Upper lobe of left lung (tissue), 6 donors: ENCODE data around the gene CLEC19A. TPM values are rescaled to one million over a fixed set of nuclear protein-coding genes. Genes with fewer than 3 reads are reported as not detected.
A peak's percentile ranks its signal among the peaks of the same experiment; 100 is the strongest.

ENCODE experiments used
- ATAC-seq, 2 donors: fragments of 200-7000 bp; cut with Tn5 transposase; one replicate each; pipeline ENCODE4 v1.9.1; 2022; ENCODE audit warnings: mild to moderate bottlenecking in 2 of 2, moderate library complexity in 2 of 2; ENCODE audit not compliant: low FRiP score in 2 of 2
- DNase-seq, 2 donors: peaks; one replicate each; pipeline ENCODE4 v3.0.0-alpha.2; 2019 to 2020
- H3K27ac ChIP-seq, 4 donors: fragments of 200-600 bp; sonication (generic); one replicate each; pipeline ENCODE4 v1.5.1; 2016 to 2019
- H3K27me3 ChIP-seq, 4 donors: fragments of 200-600 bp; sonication (generic); one replicate each; pipeline ENCODE4 v1.5.1; 2017 to 2019
- H3K36me3 ChIP-seq, 4 donors: fragments of 200-600 bp; sonication (generic); one replicate each; pipeline ENCODE4 v1.5.1; 2016 to 2019
- H3K4me1 ChIP-seq, 4 donors: fragments of 200-600 bp; sonication (generic); one replicate each; pipeline ENCODE4 v1.5.1; 2018 to 2019
- H3K4me3 ChIP-seq, 4 donors: fragments of 200-600 bp; sonication (generic); one replicate each; pipeline ENCODE4 v1.5.1; 2017 to 2019; ENCODE audit warnings: mild to moderate bottlenecking in 2 of 4, moderate library complexity in 1 of 4
- H3K9me3 ChIP-seq, 4 donors: fragments of 200-600 bp; sonication (generic); one replicate each; pipeline ENCODE4 v1.5.1; 2018 to 2019
- EP300 ChIP-seq, 4 donors: sonication (generic); formaldehyde crosslinking; IDR thresholded peaks; one replicate each; pipeline ENCODE4 v1.5.1; 2017; ENCODE audit warnings: antibody characterized with exemption in 4 of 4, control low read depth in 2 of 4
- POLR2A ChIP-seq, 4 donors: fragments of 450-650 bp; IDR thresholded peaks; one replicate each; pipeline ENCODE4 v1.5.1; 2016 to 2017; ENCODE audit warnings: antibody characterized with exemption in 4 of 4, mild to moderate bottlenecking in 2 of 4
- POLR2AphosphoS5 ChIP-seq, 2 donors: sonication (generic); formaldehyde crosslinking; IDR thresholded peaks; one replicate each; pipeline ENCODE4 v1.5.1; 2017; ENCODE audit warnings: antibody characterized with exemption in 2 of 2
- WGBS, 2 donors: methylation state at CpG; one replicate each; pipeline ENCODE4 v1.1.5; 2017 to 2018; 5-methylcytosine and 5-hydroxymethylcytosine counted together
- total RNA-seq, 6 donors: library from RNA; depleted of rRNA in 4 of 6; stranded (reverse); fragments of >200 nt in 4 of 6; gene quantifications; one replicate each; pipeline versions ENCODE4 v1.1.0 to v1.2.1, GENCODE V29; 2016 to 2021
- TF ChIP-seq, protein P1 (sequence below), 6 experiments: fragments of 450-650 bp in 4 of 6; fragments of 200-600 bp in 2 of 6; sonication (generic) in 2 of 6; IDR thresholded peaks; one replicate each; pipeline ENCODE4 v1.5.1; 2016 to 2019; ENCODE audit warnings: antibody characterized with exemption in 6 of 6
- donor health status: DM: no; HTN: no; CAD: no; lungs with moderate emphysema.
- donor health status: DM: no; HTN: yes; CAD: no; lungs with severe emphysema.

The CLEC19A gene
- total RNA-seq, 6 donors from 2014 or later, result not detected

DNA sequence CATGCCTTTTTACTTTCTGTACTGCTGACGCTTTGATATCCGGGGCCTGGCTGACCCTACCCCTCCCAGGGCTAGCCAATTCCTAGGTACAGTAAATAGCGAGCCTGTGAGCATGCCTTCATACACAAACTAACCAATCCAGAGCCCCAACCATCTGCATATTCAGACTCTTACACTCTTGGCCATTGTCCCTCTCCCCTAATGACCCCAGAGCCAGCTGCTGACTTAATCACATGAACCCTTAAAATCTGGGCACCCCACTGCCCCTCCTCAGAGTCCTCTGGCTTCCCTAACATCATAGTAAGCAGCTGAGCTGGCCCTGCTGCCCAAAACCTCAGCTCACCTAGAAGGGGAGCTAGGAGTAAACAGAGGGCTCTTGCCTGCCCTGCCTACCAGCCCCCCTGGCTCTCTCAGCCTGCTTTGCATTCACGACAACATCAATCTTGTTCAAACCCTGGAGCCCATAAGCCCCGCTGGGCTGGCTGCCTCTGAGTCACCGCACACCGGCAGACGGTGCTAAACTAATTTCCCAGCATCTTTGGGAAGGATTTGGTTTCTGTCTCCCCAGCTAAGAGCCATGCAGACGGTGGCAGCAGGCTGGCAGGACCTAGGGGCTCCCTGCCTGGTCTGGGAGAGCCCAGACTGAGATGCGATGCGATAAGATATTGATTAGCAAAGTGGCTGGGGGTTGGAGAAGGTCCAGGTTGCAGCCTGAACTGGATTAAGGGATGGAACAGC is 63.2 kb downstream of the CLEC19A start:
- ATAC-seq (no peak), DNase-seq (peak in 1 of 2 donors; percentile 14)
- WGBS, 2 donors, result 24 to 53% methylated on average over 7 to 11 of the region's 11 CpGs
- Histone ChIP-seq H3K9me3 (no peaks in the 10 kb centered on the region), H3K27ac (peak overlapping the region in 1 of 4 donors; percentile 55), H3K4me3 (no peak overlapping the region), H3K4me1 (peaks cover 0 to 11% (median 4%) of the 10 kb centered on the region in 4 donors), H3K36me3 (no peaks in the 10 kb centered on the region), H3K27me3 (no peaks in the 10 kb centered on the region)
- TF ChIP-seq POLR2AphosphoS5 (IDR thresholded peaks at IDR 0.05), result no peak
- TF ChIP-seq POLR2A (IDR thresholded peaks at IDR 0.05), result no peak
- TF ChIP-seq, protein P1, sequence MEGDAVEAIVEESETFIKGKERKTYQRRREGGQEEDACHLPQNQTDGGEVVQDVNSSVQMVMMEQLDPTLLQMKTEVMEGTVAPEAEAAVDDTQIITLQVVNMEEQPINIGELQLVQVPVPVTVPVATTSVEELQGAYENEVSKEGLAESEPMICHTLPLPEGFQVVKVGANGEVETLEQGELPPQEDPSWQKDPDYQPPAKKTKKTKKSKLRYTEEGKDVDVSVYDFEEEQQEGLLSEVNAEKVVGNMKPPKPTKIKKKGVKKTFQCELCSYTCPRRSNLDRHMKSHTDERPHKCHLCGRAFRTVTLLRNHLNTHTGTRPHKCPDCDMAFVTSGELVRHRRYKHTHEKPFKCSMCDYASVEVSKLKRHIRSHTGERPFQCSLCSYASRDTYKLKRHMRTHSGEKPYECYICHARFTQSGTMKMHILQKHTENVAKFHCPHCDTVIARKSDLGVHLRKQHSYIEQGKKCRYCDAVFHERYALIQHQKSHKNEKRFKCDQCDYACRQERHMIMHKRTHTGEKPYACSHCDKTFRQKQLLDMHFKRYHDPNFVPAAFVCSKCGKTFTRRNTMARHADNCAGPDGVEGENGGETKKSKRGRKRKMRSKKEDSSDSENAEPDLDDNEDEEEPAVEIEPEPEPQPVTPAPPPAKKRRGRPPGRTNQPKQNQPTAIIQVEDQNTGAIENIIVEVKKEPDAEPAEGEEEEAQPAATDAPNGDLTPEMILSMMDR (IDR thresholded peaks at IDR 0.05), result no peak
- no peak for TF ChIP-seq EP300 (IDR thresholded peaks at IDR 0.05)

DNA sequence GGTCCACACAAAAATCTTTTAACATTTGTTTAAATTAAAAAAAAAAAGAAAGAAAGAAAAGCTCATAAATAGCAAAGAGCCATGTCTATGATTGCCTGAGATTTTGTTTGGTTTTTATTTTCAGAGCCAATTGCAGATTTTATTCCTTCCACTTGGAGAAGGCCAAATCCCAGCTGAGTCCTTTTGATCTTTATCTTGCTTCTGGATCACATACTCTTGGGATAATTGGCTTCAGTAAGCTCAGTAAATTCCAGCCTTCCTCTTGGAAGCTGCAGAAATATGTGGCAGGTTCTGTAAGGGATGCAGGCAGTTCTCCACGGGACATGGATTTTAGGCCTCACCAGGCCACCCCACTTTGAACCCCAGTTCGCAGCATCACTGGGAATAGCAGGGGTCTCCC is 68.8 kb downstream of the CLEC19A start:
- TF ChIP-seq, protein P1 (IDR thresholded peaks at IDR 0.05), result no peak
- TF ChIP-seq EP300 (IDR thresholded peaks at IDR 0.05) (no peak), POLR2A (IDR thresholded peaks at IDR 0.05) (no peak), POLR2AphosphoS5 (IDR thresholded peaks at IDR 0.05) (no peak)
- DNase-seq, result no peak
- no peaks in the 10 kb centered on the region for H3K9me3 ChIP-seq

DNA sequence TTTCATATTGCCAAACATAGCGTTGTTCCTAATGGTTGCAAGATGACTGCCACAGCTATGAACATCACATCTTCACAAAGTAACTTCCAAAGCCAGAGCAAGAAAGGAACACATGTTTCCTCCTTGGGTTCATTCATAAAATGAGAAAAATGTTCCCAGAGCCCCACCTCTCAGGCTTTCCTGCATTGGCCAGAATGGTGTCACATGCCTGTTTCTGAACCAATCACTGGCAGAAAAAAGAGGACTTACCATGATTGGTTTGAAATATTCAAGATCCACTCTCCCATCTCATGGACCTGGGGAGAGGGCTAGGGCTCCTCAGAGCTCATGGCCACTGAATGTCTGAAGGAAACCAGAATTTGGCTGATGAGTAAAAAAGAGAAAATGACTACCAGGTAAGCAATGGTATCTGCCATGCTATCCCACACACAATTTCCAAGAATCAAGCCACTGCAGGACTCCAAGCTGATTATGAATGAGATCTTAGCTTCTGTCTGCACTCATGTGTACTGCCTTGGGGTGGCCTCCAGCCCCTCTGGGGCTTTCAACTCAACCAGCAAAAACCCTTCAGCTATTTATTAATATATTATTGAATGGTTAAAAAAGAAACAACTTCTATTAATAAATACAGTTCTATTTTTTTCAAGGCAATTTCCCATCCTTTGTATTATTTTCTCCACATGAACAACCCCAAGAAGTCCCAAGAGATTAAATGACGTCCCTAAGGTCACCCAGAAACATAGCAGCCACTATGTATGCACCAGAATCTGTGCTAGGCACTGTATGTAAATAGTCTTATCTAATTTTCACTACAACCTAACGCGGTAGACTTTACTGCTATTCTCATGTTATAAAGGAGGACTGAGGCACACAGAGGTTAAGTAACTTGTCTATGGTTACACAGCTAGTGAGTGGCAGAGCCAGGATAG is 70.8 kb downstream of the CLEC19A start:
- no peak for DNase-seq
- WGBS, 2 donors, result 83 to 85% methylated on average over 4 of the region's 4 CpGs
- Histone ChIP-seq H3K36me3 (no peaks in the 10 kb centered on the region), H3K27me3 (no peaks in the 10 kb centered on the region), H3K27ac (no peak overlapping the region), H3K9me3 (no peaks in the 10 kb centered on the region), H3K4me3 (no peak overlapping the region), H3K4me1 (no peaks in the 10 kb centered on the region)
- TF ChIP-seq EP300 (IDR thresholded peaks at IDR 0.05) (no peak), POLR2AphosphoS5 (IDR thresholded peaks at IDR 0.05) (no peak), POLR2A (IDR thresholded peaks at IDR 0.05) (no peak)
- TF ChIP-seq, protein P1 (IDR thresholded peaks at IDR 0.05), result no peak
- no peak for ATAC-seq

More for the DNA sequence above, 68.8 kb downstream of the CLEC19A start:
- no peaks in the 10 kb centered on the region for H3K27me3 ChIP-seq
- H3K4me3 ChIP-seq, result no peak overlapping the region
- H3K36me3 ChIP-seq, result no peaks in the 10 kb centered on the region
- 71 to 89% methylated on average over 2 of the region's 2 CpGs for WGBS, 2 donors
- H3K27ac ChIP-seq, result no peak overlapping the region
- no peaks in the 10 kb centered on the region for H3K4me1 ChIP-seq
- no peak for ATAC-seq

DNA sequence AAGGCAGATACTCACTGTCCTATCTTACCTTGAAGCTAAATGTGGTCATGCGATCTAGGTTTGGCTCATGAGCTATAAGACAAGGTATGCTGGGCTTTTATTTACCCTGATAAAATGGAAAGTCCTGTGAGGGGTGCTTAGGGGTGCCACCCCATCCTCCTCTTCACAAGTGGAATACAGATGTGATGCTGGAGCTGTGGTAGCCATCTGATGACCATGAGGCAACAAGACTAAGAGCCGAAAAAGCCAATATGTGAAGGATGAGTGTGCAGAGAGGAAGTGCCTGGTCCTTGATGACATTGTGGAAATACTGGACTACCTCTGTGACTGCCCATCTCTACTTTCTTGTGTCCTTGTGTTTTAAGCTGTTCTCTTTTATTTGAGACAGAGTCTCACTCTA is 74.0 kb downstream of the CLEC19A start:
- Histone ChIP-seq H3K27ac (no peak overlapping the region), H3K4me3 (no peak overlapping the region), H3K9me3 (no peaks in the 10 kb centered on the region), H3K27me3 (no peaks in the 10 kb centered on the region), H3K4me1 (no peaks in the 10 kb centered on the region), H3K36me3 (no peaks in the 10 kb centered on the region)
- DNase-seq, result no peak
- 97 to 98% methylated on average over 2 of the region's 2 CpGs for WGBS, 2 donors
- TF ChIP-seq POLR2A (IDR thresholded peaks at IDR 0.05) (no peak), POLR2AphosphoS5 (IDR thresholded peaks at IDR 0.05) (no peak), EP300 (IDR thresholded peaks at IDR 0.05) (no peak)
- TF ChIP-seq, protein P1 (IDR thresholded peaks at IDR 0.05), result no peak
- ATAC-seq, result no peak

Other genes starting within 250 kb of the CLEC19A start
- gene COQ7, start 218.1 kb upstream of the CLEC19A start, total RNA-seq, result 10 to 100 TPM; 14.6 to 41.9 (median 20.0) TPM
- gene ITPRIPL2, start 171.8 kb upstream of the CLEC19A start, total RNA-seq, result 10 to 100 TPM; 39.9 to 90.6 (median 57.5) TPM
- 10 to 100 TPM; 11.6 to 49.2 (median 14.8) TPM for gene SYT17, start 117.5 kb upstream of the CLEC19A start, total RNA-seq
- 10 to 100 TPM; 37.1 to 99.5 (median 62.4) TPM for gene TMC5, start 132.2 kb downstream of the CLEC19A start, total RNA-seq
- gene GDE1, start 236.4 kb downstream of the CLEC19A start, total RNA-seq, result 10 to 100 TPM; 33.5 to 93.6 (median 88.2) TPM
- 10 to 100 TPM in 5 of 6 donors, 1 to 10 TPM in 1; 9.1 to 55.3 (median 16.1) TPM for gene CCP110, start 238.2 kb downstream of the CLEC19A start, total RNA-seq